Measurements from ENCODE around the gene USH1G.
"Not testable (repeated sequence)": the region's sequence is repeated elsewhere in the genome, so short reads cannot be mapped to it uniquely, and the experiment has no call there.

USH1G gene

DNA sequence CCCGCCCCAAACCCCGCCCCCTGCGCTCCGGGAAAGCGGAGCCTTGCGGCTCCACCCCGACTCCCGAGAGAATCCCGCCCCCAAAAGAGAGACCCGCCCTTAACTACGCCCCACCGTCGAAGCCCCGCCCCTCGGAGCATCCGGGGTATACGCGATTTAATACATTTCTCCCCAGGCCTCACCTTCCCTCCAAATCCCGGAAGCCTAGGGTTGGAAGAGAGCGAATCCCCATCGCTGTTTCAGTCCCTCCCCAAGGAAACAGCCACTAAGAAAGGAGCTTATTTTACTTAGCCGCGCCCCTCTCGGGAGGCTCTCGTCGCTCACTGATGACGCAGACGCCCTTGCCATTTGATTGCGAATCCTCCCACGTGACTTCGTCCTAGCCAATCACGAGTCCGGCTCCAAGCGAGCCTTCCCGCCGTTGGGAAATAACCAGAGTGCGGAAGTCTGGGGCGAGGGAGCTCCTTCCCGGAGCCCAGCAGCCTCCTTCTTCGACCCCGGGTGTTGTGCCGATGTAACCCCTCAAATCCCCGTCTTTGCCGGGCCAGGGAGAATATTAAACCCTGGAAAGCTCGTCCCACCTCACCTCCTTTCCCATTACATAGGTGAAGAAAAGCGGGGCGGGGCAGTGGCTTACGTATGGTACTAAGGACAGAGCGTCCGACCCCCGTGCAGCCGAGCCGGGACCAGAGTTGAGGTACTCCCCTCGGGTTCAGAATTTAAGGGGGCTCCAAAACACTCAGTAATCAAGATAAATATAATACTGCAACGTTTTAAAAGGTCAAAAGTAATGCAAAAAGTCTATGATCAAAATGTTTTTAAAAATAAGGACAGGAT lies 49.8 kb downstream of the USH1G start:
- DNase-seq: peak; percentile 100

DNA sequence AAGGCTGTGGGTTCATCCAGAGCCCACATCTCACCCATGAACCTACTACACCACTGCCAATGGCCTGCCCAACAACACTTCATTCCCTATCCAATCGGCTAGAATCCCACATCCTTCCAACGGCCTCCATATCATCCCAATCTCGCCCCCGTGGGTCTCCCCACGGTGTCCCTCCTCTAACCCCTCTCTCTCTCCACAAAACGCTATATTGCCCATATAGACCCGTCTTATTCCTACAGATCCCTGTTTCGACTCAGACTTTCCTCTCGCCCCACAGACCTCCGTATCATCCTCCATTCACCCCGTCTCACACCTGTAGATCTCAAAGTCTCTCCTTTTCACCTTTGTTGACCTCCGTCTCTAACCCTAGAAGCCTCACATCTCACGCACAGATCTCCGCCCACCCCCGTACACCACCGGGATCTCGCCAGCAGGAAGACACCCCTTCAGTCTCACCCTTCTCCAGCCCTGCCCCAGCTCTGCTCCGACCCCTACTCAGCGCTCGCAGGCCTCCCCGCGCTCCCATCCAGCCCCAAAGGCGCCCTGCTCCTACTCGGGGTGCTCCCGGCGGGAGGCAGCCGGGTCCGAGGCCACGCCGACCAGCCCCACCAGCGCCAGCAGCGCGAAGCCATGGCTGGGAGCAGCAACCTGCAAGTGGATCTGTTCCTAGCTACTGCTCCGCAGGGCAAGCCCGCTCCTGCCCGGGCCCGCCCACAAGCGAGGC lies 50.6 kb downstream of the USH1G start, which contains the start of gene FDXR:
Gene FDXR, minus strand, starts transcription at position 682 of the 724 bp plus-strand sequence. Its CDS starts 50 bp downstream, at position 632.
- no peak for DNase-seq

DNA sequence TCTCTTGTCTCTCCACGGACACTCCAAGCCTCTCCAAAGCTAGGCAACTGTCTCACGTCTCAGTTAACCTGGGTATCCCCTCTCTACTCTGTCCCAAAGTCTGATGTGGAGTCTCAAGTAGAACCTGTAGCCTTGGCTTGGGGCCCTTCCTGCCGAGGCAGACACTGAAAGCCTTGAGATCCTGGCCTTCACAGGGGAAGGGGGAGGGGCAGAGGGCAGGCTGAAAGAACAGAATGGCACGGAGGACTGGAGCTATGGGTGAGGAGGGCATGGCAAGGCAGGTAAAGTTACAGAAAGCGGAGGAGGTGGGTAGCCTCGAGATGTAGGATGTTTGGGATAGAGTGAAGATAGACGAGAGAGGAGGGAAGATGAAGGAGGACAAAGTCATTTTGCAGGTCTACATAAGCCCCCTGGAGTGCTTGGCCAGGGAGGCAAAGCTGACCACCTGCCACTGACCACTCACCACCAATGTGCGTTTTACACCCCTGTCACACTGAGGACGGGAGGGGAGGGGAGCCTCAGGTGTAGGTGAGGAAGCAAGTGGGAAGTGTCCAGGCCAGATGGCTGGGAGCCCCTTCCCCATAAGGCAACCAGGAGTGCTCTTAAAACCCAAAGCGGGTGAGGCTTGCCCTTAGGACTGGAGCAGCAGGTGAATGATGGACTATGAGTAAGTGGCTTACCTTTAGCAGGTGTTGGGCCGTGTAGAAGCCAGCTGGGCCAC lies 51.5 kb downstream of the USH1G start:
- DNase-seq: no peak

DNA sequence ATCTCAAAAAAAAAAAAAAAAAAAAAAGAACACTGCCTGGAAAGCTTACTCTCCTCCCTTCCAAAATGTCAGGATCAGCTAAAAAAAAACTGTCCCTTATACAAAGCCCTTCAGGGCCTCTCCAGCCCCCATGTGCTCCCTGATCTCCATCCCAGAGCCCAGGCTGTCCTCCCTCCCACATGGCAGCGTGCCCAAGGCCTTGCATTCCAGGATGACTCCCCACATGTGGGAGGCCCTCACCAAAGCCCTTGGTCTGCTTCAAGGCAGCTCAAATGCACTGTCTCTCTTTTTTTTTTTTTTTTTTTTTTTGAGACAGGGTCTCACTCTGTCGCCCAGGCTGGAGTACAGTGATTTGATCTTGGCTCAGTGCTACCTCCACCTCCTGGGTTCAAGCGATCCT lies 52.5 kb downstream of the USH1G start:
- peak in 1 of 2 experiments; percentile 77 for DNase-seq

DNA sequence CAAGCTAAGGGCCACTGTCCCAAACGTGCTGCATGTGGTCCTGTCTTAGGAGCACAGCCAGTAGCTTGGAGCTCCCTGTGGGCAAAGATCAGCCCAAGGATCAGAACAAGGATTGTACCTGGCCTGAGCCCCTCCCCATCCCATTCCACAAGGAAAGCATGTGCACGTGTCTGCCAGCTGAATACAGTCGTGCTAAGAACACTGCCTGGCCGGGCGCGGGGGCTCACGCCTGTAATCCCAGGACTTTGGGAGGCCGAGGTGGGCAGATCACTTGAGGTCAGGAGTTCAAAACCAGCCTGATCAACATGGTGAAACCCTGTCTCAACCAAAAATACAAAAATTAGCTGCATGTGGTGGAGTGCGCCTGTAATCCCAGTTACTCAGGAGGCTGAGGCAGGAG lies 53.0 kb downstream of the USH1G start:
- DNase-seq: not testable (repeated sequence)

DNA sequence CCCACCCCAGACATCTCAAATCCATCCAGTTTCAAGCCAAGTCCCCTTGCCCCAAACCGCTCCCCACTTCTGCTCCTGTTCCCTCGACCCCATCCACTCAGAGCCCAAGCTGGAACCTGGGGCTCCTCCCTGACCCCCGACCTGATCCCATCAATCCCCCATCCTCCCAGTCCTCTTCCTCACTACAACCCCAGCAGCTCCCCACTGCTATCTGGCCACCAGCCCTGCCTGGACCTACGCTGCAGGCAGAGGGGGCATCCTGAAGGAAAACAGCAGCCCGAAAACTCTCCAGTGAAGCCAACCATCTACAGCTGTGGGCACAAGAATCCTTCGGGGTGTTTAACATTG lies 54.2 kb downstream of the USH1G start:
- DNase-seq: no peak

DNA sequence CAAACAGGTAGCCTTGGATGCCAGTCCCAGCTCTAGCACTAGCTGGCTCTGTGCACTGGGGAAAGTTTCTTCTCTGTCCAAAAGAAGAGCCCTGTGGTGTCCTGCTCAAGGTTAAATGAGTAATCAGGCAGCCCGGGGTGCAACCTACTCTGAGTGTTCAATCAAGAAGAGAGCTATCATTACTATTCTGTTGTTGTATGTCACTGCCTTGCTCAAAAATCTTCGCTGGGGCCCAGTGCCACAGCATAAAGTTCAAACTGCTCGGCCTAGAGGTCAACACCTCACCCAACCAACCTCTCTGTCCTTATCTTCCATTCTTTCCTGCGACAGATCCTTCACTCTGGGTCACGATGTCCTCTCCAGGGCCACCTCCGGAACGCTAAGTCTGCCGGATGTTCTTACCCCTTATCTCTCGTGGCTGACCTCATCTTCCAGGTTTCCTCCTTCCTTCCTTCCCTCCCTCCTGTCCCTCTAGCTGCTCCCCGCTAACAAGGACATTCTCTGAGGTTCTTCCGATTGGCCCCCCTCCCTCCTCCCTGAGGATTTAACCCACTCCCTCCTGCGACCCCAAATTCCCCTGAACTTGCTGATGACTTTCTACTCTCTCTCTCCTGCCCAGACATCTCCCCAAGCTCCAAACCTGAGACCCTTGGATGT lies 54.7 kb downstream of the USH1G start:
- DNase-seq: no peak

DNA sequence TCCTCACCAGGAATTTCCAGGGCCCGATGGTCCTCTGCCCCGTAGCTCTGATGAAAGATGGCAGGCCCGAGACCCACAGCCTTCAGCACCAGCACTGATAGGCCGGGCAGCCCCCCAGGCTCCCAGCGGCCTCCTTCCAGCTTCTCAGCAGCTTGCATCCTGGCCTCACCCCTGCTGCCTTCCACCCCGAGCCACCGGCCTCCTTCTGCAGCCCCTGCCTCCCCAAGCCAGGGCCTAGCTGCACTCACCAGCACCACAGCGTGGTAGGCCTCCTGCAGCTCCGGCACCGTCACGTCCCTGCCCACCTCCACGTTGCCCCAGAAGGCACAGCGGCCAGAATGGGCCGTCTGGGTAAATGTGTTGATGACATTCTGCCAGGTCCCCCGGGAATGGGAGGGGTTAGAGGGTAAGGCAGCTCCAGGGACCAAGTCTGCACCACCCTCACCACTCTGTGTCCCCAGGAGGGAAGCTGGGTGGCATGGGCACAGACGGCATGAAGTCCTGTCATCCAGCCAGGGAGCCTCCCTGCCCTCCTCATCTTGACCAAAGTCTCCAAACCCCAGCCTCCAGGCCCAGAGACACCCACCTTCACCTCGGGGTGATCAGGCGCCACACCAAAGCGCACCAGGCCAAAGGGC lies 56.7 kb downstream of the USH1G start:
- DNase-seq: no peak

Data from NCI-H446 (cell line).